Heart right ventricle (tissue), 16 donors: ENCODE data around the gene PRICKLE4. TPM values are rescaled to one million over a fixed set of nuclear protein-coding genes. Genes with fewer than 3 reads are reported as not detected.
A peak's percentile ranks its signal among the peaks of the same experiment; 100 is the strongest.

Experiments
- ATAC-seq, 8 donors: fragments of 200-7000 bp; cut with Tn5 transposase; one replicate each; pipeline ENCODE4 v1.9.1; 2020; ENCODE audit warnings: mild to moderate bottlenecking in 8 of 8, moderate library complexity in 8 of 8, moderate number of reproducible peaks in 1 of 8
- DNase-seq, 2 donors: peaks; one replicate each; pipeline ENCODE4 v3.0.0-alpha.2; 2020
- H3K27ac ChIP-seq, 10 donors: fragments of 200-600 bp; sonication (generic) in 2 of 10; one replicate each; pipeline versions ENCODE4 v1.5.0 to v1.8.0; 2020 to 2022; ENCODE audit warnings: mild to moderate bottlenecking in 3 of 10
- H3K27me3 ChIP-seq, 7 donors: fragments of 200-600 bp; one replicate each; pipeline ENCODE4 v1.8.0; 2021 to 2022; ENCODE audit warnings: mild to moderate bottlenecking in 2 of 7
- H3K36me3 ChIP-seq, 9 donors: fragments of 200-600 bp; sonication (generic) in 1 of 9; one replicate each; pipeline versions ENCODE4 v1.5.0 to v1.8.0; 2020 to 2022; ENCODE audit warnings: mild to moderate bottlenecking in 2 of 9
- H3K4me1 ChIP-seq, 9 donors: fragments of 200-600 bp; sonication (generic) in 1 of 9; one replicate each; pipeline versions ENCODE4 v1.5.0 to v1.8.0; 2020 to 2022; ENCODE audit warnings: mild to moderate bottlenecking in 4 of 9
- H3K4me3 ChIP-seq, 10 donors: fragments of 200-600 bp; sonication (generic) in 2 of 10; one replicate each; pipeline versions ENCODE4 v1.5.0 to v1.8.0; 2020 to 2022; ENCODE audit warnings: mild to moderate bottlenecking in 7 of 10, moderate library complexity in 2 of 10
- H3K9me3 ChIP-seq, 11 donors: fragments of 200-600 bp in 10 of 11; sonication (generic) in 2 of 11; one replicate each; pipeline versions ENCODE4 v1.5.0 to v1.8.0; 2013 to 2022; ENCODE audit warnings: mild to moderate bottlenecking in 2 of 11, control low read depth in 1 of 11, moderate library complexity in 1 of 11
- CTCF ChIP-seq, 9 donors: fragments of 200-600 bp; sonication (generic) in 2 of 9; IDR thresholded peaks; one replicate each; pipeline versions ENCODE4 v1.5.0 to v1.8.0; 2021 to 2022; ENCODE audit warnings: antibody characterized with exemption in 9 of 9, mild to moderate bottlenecking in 5 of 9, moderate library complexity in 1 of 9
- WGBS, 2 donors: extraction: QIAGEN DNeasy Blood & Tissue Kit; methylation state at CpG; one replicate each; pipeline ENCODE4 v1.1.7; 2013; ENCODE audit warnings: inconsistent platforms in 1 of 2; 5-methylcytosine and 5-hydroxymethylcytosine counted together
- intact Hi-C, 10 donors: fragments of 100-400 bp; cut with DNase I; formaldehyde crosslinking; loops; one replicate each; pipeline versions ENCODE4 v1.11.1 to v1.14.2; 2022
- polyA plus RNA-seq, 2 donors: library from polyadenylated mRNA; stranded (reverse); fragments of 200-250 nt; gene quantifications; one replicate each; pipeline ENCODE4 v1.2.3, GENCODE V29; 2013
- total RNA-seq, 10 donors: library from RNA; stranded (reverse); fragmentation: NEBNext Ultra II Directional in 3 of 10; extraction: Animal tissue kit (Norgen Biotek cat#: 25700) in 3 of 10; gene quantifications; one replicate each; pipeline versions ENCODE4 v1.2.1 to v1.2.4, GENCODE V29; 2021 to 2023
- donor health status: Arrhythmogenic right ventricular cardiomyopathy.
- donor health status: ischemic (EF 13 %, LVEDD 7.1; RV severe dilation, severe dysfunction).
- donor health status: healthy with polysubstance abuse.
- donor health status: DM: no; HTN: yes; CAD: no.
- donor health status: DM: no; HTN: no; CAD: no.
- donor health status: ischemic (EF 25% LVEDD 6.9; RV normal size, moderate dysfunction).
- donor health status: ischemic (EF 25% LVEDD 5.7; RV mildly dilated, moderate dysfunction).
- donor health status: healthy.
- donor health status: DM: yes; HTN: yes; CAD: no.
- donor health status: Ischemic cardiomyopathy.
- donor health status: ischemic (EF 35%, LVEDD 5.7; RV mildly dilated, moderate dysfunction).
- donor health status: nonischemic (EF 11% LVEDD 7.7; RV severe dilation, severe dysfunction).
- donor health status: DM: yes; HTN: yes; CAD: no.
- donor health status: PGD.
- donor health status: ischemic (EF 29% LVEDD 5.4; RV normal size, mild dysfunction).
- donor health status: nonischemic (EF 23%, LVEDD 6.1; RV moderate dilation, normal function).

PRICKLE4 gene
- total and polyA plus RNA-seq, 12 donors = 0.38 to 6.1 (median 1.9) TPM

GRCh38 chr6:41791305-41791704 is 10.7 kb downstream of the PRICKLE4 start:
- WGBS, 2 donors = 79 to 84% methylated on average over 1 of the region's 1 CpG
- H3K4me3 ChIP-seq = no peak overlapping the region
- H3K36me3 ChIP-seq = peaks cover 0 to 77% (median 14%) of the 10 kb centered on the region in 9 donors
- peaks cover 0 to 56% (median 31%) of the 10 kb centered on the region in 9 donors for H3K4me1 ChIP-seq
- no peak for DNase-seq
- no peaks in the 10 kb centered on the region for H3K9me3 ChIP-seq
- ATAC-seq = no peak
- no peaks in the 10 kb centered on the region for H3K27me3 ChIP-seq
- TF ChIP-seq CTCF (IDR thresholded peaks at IDR 0.05) = no peak
- peak overlapping the region in 1 of 10 donors; percentile 82 for H3K27ac ChIP-seq
- intact Hi-C loops = loop anchor here in 2 of 10 donors (10.0 kb wide), 2 partner anchors 103 to 113 kb away; partner anchors contain the start of gene USP49 (in 1 of the 2)

GRCh38 chr6:41791984-41792383 is 11.4 kb downstream of the PRICKLE4 start:
- peak overlapping the region in 5 of 10 donors; percentile 2 to 82 (median 23) for H3K27ac ChIP-seq
- H3K4me3 ChIP-seq = no peak overlapping the region
- H3K27me3 ChIP-seq = no peaks in the 10 kb centered on the region
- ATAC-seq (no peak), DNase-seq (no peak)
- peaks cover 0 to 84% (median 14%) of the 10 kb centered on the region in 9 donors for H3K36me3 ChIP-seq
- intact Hi-C loops = loop anchor here in 2 of 10 donors (10.0 kb wide), 2 partner anchors 103 to 113 kb away; partner anchors contain the start of gene USP49 (in 1 of the 2)
- peaks cover 0 to 55% (median 26%) of the 10 kb centered on the region in 9 donors for H3K4me1 ChIP-seq
- TF ChIP-seq CTCF (IDR thresholded peaks at IDR 0.05) = no peak
- WGBS, 2 donors = 76 to 78% methylated on average over 4 of the region's 4 CpGs
- H3K9me3 ChIP-seq = no peaks in the 10 kb centered on the region

- WGBS, 2 donors = 96% methylated on average over 2 of the region's 2 CpGs
- TF ChIP-seq CTCF (IDR thresholded peaks at IDR 0.05) = no peak
- DNase-seq (no peak), ATAC-seq (no peak)
- no peak overlapping the region for H3K27ac ChIP-seq
- intact Hi-C loops = loop anchor here in 3 of 10 donors (5.0 to 10.0 kb wide), 3 partner anchors 98 to 126 kb away; partner anchors contain the start of genes BYSL (in 1 of the 3), MED20 (in 1 of the 3) and USP49 (in 1 of the 3)
- no peaks in the 10 kb centered on the region for H3K27me3 ChIP-seq
- H3K9me3 ChIP-seq = no peaks in the 10 kb centered on the region
- H3K4me1 ChIP-seq = peaks cover 0 to 33% (median 4%) of the 10 kb centered on the region in 9 donors
- peaks cover 0 to 82% (median 18%) of the 10 kb centered on the region in 9 donors for H3K36me3 ChIP-seq
- H3K4me3 ChIP-seq = no peak overlapping the region
Measured at GRCh38 chr6:41796474-41796873, 15.9 kb downstream of the PRICKLE4 start.

GRCh38 chr6:41798901-41799558 is 18.4 kb downstream of the PRICKLE4 start:
- 97% methylated on average over 7 of the region's 7 CpGs for WGBS, 2 donors
- Histone ChIP-seq H3K36me3 (peaks cover 0 to 69% (median 11%) of the 10 kb centered on the region in 9 donors), H3K9me3 (no peaks in the 10 kb centered on the region), H3K4me3 (no peak overlapping the region), H3K4me1 (peaks cover 0 to 14% (median 3%) of the 10 kb centered on the region in 9 donors), H3K27ac (no peak overlapping the region), H3K27me3 (no peaks in the 10 kb centered on the region)
- no peak for TF ChIP-seq CTCF (IDR thresholded peaks at IDR 0.05)
- DNase-seq (no peak), ATAC-seq (no peak)
- intact Hi-C loops = loop anchor here in 3 of 10 donors (5.0 to 10.0 kb wide), 3 partner anchors 96 to 123 kb away; partner anchors contain the start of genes BYSL (in 1 of the 3), MED20 (in 1 of the 3) and USP49 (in 1 of the 3)
